T-helper 1 cell (primary cell): ENCODE results near the gene RBM18.

ENCODE experiments used
- DNase-seq, 5 donors: peaks; one replicate each; pipeline ENCODE4 v3.0.0-alpha.2; 2012 to 2020

RBM18 gene

GRCh38 chr9:122258886-122259415 lies 5.7 kb downstream of the RBM18 start:
- DNase-seq: no peak

GRCh38 chr9:122256206-122256605 lies 8.4 kb downstream of the RBM18 start:
- no peak for DNase-seq

- DNase-seq: no peak
These were observed 9.9 kb downstream of the RBM18 start for GRCh38 chr9:122254761-122255160.

- no peak for DNase-seq
These were observed 11.8 kb downstream of the RBM18 start for GRCh38 chr9:122252796-122253195.

- no peak for DNase-seq
These were observed 13.3 kb downstream of the RBM18 start for GRCh38 chr9:122251351-122251750.

GRCh38 chr9:122248448-122248865 lies 16.2 kb downstream of the RBM18 start:
- DNase-seq: no peak

GRCh38 chr9:122246666-122247065 lies 18.0 kb downstream of the RBM18 start:
- DNase-seq: no peak

- no peak for DNase-seq
These were observed 20.3 kb downstream of the RBM18 start for GRCh38 chr9:122244349-122244748.

GRCh38 chr9:122239722-122240121 lies 24.9 kb downstream of the RBM18 start:
- DNase-seq: no peak

GRCh38 chr9:122236681-122237080 lies 28.0 kb downstream of the RBM18 start:
- no peak for DNase-seq

GRCh38 chr9:122234022-122234748 lies 30.5 kb downstream of the RBM18 start:
- no peak for DNase-seq

- DNase-seq: no peak
These were observed 31.8 kb downstream of the RBM18 start for GRCh38 chr9:122232796-122233306.

- DNase-seq: no peak
These were observed 35.2 kb downstream of the RBM18 start for GRCh38 chr9:122229485-122229837.

- DNase-seq: no peak
These were observed 35.8 kb downstream of the RBM18 start, which contains the start of gene LHX6 for GRCh38 chr9:122228568-122229484. Gene LHX6 (minus strand): TSS chr9:122228957. CDS start chr9:122228740, 217 bp downstream.

- DNase-seq: no peak
These were observed 36.5 kb downstream of the RBM18 start for GRCh38 chr9:122228191-122228567.

GRCh38 chr9:122227575-122227900 lies 37.1 kb downstream of the RBM18 start:
- DNase-seq: no peak

GRCh38 chr9:122226758-122227574 lies 37.7 kb downstream of the RBM18 start:
- no peak for DNase-seq

- no peak for DNase-seq
These were observed 38.4 kb downstream of the RBM18 start for GRCh38 chr9:122226142-122226757.

- no peak for DNase-seq
These were observed 39.1 kb downstream of the RBM18 start for GRCh38 chr9:122225312-122226141.

GRCh38 chr9:122223435-122223834 lies 41.2 kb downstream of the RBM18 start:
- no peak for DNase-seq

GRCh38 chr9:122222791-122223190 lies 41.8 kb downstream of the RBM18 start:
- no peak for DNase-seq
